KOPT-K1 (cell line): ENCODE data around the gene ZNRF1.

Source experiments
- H3K27ac ChIP-seq: fragments of 200-600 bp; sonication (generic); 2 replicates; pipeline ENCODE4 v1.5.1; 2016; ENCODE audit warnings: antibody characterized with exemption, mild to moderate bottlenecking, low read depth, low read length; ENCODE audit not compliant: poor library complexity, severe bottlenecking
- H3K36me3 ChIP-seq: fragments of 200-600 bp; sonication (generic); 2 replicates; pipeline ENCODE4 v1.5.1; 2017; ENCODE audit warnings: antibody characterized with exemption, mild to moderate bottlenecking, low read length, moderate library complexity; ENCODE audit not compliant: insufficient read depth
- H3K9me3 ChIP-seq: fragments of 200-600 bp; sonication (generic); 2 replicates; pipeline ENCODE4 v1.5.1; 2017; ENCODE audit warnings: antibody characterized with exemption, low read length, mild to moderate bottlenecking; ENCODE audit not compliant: insufficient read depth, poor library complexity, severe bottlenecking

Gene ZNRF1

DNA sequence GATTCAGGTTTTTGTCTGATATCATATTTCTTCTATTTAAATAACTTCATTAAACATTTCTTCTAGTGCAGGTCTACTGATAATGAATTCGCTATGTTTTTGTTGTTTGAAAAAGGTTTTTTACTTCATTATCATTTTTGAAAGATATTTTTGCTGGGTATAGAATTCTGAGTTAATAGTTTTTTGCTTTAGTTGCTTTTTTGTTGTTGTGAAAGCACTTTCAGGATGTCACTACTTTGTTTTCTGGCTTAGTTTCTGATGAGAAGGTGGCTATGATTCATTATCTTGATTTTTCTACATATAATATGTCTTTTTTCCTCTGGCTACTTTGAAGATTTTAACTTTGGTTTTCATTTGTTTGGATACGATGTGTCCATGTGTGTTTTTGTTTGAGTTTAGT is 153.0 kb downstream of the ZNRF1 start:
- Histone ChIP-seq H3K27ac (no peak overlapping the region), H3K9me3 (peaks cover 72% of the 10 kb centered on the region), H3K36me3 (peaks cover 69% of the 10 kb centered on the region)

DNA sequence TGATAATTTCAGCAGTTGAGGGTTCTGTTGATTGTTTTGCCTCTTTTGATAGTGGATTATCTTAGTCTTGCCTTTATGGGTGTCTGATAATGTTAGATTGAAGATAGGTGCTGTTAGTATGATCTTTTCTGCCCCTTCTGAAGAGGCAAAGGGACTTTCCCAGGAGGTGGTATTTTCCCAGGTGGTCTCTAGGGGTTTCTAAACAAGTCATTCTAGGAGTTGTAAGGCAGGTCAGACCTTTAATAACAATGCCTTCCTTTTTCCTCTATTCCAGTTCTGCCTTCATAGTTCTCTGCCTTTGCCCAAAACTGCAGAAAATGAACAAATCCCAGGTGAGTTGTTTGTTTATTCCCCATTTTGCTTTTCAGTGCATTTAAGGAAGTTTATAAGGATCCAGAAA is 153.8 kb downstream of the ZNRF1 start:
- H3K9me3 ChIP-seq: peaks cover 80% of the 10 kb centered on the region
- H3K27ac ChIP-seq: no peak overlapping the region
- H3K36me3 ChIP-seq: peaks cover 78% of the 10 kb centered on the region

DNA sequence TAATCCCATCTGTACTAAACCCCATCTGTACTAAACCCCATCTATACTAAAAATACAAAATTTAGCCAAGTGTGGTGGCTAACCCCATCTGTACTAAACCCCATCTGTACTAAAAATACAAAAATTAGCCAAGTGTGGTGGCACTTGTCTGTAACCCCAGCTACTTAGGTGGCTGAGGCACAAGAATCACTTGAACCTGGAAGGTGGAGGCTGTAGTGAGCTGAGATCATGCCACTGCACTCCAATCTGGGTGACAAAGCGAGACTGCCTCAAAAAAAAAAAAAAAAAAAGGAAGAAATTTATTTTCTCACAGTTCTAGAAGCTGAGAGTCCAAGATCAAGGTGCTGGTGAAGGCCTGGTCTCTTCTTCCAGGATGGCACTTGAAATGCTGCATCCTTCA is 161.6 kb downstream of the ZNRF1 start:
- Histone ChIP-seq H3K9me3 (peaks cover 94% of the 10 kb centered on the region), H3K36me3 (peaks cover 96% of the 10 kb centered on the region), H3K27ac (no peak overlapping the region)
